Spinal cord (tissue), 10 donors: ENCODE data around the gene CTBP2. TPM values are rescaled to one million over a fixed set of nuclear protein-coding genes. Genes with fewer than 3 reads are reported as not detected.

Experiments used
- DNase-seq, 6 donors: peaks; one replicate each; pipeline versions ENCODE4 v3.0.0 to v3.0.0-alpha.2; 2013 to 2015; ENCODE audit warnings: low spot score in 6 of 6, low read depth in 4 of 6
- H3K27ac ChIP-seq: one replicate; pipeline ENCODE4 v1.5.1; 2013; ENCODE audit warnings: low read depth, low read length, control low read depth
- H3K27me3 ChIP-seq: one replicate; pipeline ENCODE4 v1.6.1; 2013; ENCODE audit warnings: low read length; ENCODE audit not compliant: control insufficient read depth, insufficient read depth
- H3K36me3 ChIP-seq: one replicate; pipeline ENCODE4 v1.6.1; 2013; ENCODE audit warnings: low read length; ENCODE audit not compliant: control insufficient read depth, insufficient read depth
- H3K4me1 ChIP-seq: one replicate; pipeline ENCODE4 v1.6.1; 2013; ENCODE audit warnings: low read length; ENCODE audit not compliant: control insufficient read depth, insufficient read depth
- H3K4me3 ChIP-seq: one replicate; pipeline ENCODE4 v1.5.1; 2013; ENCODE audit warnings: low read depth, low read length, control low read depth
- H3K9me3 ChIP-seq: one replicate; pipeline ENCODE4 v1.6.1; 2013; ENCODE audit warnings: low read length; ENCODE audit not compliant: control insufficient read depth, insufficient read depth
- WGBS: methylation state at CpG from one replicate; pipeline ENCODE4 v1.1.5; 2013; ENCODE audit warnings: missing lambda C conversion rate; ENCODE audit not compliant: insufficient coverage; 5-methylcytosine and 5-hydroxymethylcytosine counted together
- polyA plus RNA-seq, 2 donors: library from polyadenylated mRNA; unstranded; fragments of 120-200 nt; gene quantifications; one replicate each; pipeline ENCODE4 v1.2.1, GENCODE V29; 2013; ENCODE audit not compliant: insufficient read length in 2 of 2
- total RNA-seq, 2 donors: library from RNA; depleted of rRNA in 1 of 2; stranded (reverse); fragments of 120-200 nt in 1 of 2; fragments of >200 nt in 1 of 2; gene quantifications; one replicate each; pipeline versions ENCODE4 v1.2.3 to v1.2.4, GENCODE V29; 2013 to 2014
- donor health status: healthy.

Gene CTBP2
- total and polyA plus RNA-seq, 4 donors, result 44.2 to 96.2 (median 83.9) TPM

- DNase-seq, result peak in 3 of 6 donors; percentile 75 to 93 (median 92)
- H3K36me3 ChIP-seq, result no peaks in the 10 kb centered on the region
- H3K27ac ChIP-seq, result peak overlapping the region; percentile 92
- peak overlapping the region; percentile 65 for H3K4me3 ChIP-seq
- peaks cover 14% of the 10 kb centered on the region for H3K4me1 ChIP-seq
- H3K27me3 ChIP-seq, result no peaks in the 10 kb centered on the region
- H3K9me3 ChIP-seq, result no peaks in the 10 kb centered on the region
- WGBS, result 0% methylated on average over 62 of the region's 76 CpGs
Observed at GRCh38 chr10:125160856-125161706, 718 bp upstream of the CTBP2 start.

DNA sequence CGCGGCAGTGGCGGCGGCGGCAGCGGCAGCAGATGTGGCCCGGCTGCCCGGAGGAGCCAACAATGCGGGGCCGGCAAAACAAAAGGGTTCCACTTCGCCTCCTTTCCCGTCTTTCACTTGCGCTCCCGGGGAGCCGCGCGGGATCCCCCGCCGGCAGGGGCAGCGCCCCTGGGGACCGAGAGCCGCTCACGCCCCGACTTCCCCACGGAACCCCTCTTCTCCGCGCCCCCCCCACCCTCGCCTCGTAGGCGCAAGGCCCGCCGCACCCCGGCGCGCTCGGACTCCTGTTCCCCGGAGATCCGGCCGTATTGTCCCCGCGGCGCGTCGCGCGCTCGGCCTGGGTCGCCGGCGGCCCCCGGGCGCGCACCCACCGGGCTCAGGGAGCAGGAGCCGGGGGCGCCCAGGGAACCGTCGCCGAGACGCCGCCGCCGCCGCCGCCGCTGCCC, 854 bp downstream of the CTBP2 start:
- no peaks in the 10 kb centered on the region for H3K36me3 ChIP-seq
- no peaks in the 10 kb centered on the region for H3K27me3 ChIP-seq
- H3K4me1 ChIP-seq, result peaks cover 19% of the 10 kb centered on the region
- H3K9me3 ChIP-seq, result no peaks in the 10 kb centered on the region
- peak overlapping the region; percentile 49 for H3K4me3 ChIP-seq
- peak overlapping the region; percentile 83 for H3K27ac ChIP-seq
- peak in 2 of 6 donors; percentile 50 to 73 for DNase-seq
- under 1% methylated on average over 63 of the region's 66 CpGs for WGBS

GRCh38 chr10:125158601-125159485, 1.5 kb downstream of the CTBP2 start:
- WGBS, result 0% methylated on average over 95 of the region's 115 CpGs
- H3K27me3 ChIP-seq, result no peaks in the 10 kb centered on the region
- DNase-seq, result peak in 3 of 6 donors; percentile 40 to 84 (median 84)
- no peaks in the 10 kb centered on the region for H3K9me3 ChIP-seq
- H3K27ac ChIP-seq, result peak overlapping the region; percentile 83
- no peaks in the 10 kb centered on the region for H3K36me3 ChIP-seq
- H3K4me1 ChIP-seq, result peaks cover 24% of the 10 kb centered on the region
- peak overlapping the region; percentile 49 for H3K4me3 ChIP-seq

DNA sequence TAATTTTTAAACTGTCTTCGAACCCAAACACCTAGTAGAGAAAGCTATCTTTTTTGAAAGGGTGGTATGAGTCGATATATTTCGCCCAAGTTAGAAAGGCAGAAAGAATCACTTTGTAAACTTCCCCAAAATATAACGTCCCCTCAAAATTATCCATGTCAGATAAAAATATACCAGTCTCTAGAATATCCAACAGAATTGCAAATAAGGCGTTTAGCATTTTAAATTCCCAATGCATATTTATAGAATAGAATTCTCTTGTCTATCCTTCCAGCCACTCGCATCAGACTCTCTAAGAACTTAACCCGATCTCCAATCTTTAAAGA, 2.1 kb downstream of the CTBP2 start:
- peak overlapping the region; percentile 49 for H3K4me3 ChIP-seq
- H3K27me3 ChIP-seq, result no peaks in the 10 kb centered on the region
- H3K9me3 ChIP-seq, result no peaks in the 10 kb centered on the region
- H3K4me1 ChIP-seq, result peaks cover 30% of the 10 kb centered on the region
- peak overlapping the region; percentile 65 for H3K27ac ChIP-seq
- WGBS, result 0% methylated on average over 2 of the region's 7 CpGs
- no peaks in the 10 kb centered on the region for H3K36me3 ChIP-seq
- DNase-seq, result no peak

DNA sequence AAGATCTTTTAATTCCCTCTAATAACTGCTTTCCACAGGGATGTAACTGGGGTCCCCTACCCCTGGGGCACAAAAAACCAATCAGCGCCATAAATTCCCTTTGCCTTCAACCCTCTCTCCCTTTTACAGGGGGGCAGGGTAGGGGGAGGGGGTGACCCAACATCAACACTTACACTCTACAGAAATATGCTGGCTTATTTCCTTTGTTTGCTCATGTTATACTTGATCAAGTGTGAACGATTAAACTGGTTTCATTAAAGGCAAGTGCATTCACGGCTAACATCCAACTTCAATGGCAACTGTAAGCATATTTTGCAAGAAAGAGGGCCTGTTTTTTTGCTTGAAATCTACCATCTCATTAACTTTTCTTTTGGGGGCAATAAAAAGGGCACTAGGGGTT, 2.9 kb downstream of the CTBP2 start:
- peak in 2 of 6 donors; percentile 44 to 63 for DNase-seq
- Histone ChIP-seq H3K4me3 (peak overlapping the region; percentile 49), H3K4me1 (peaks cover 36% of the 10 kb centered on the region), H3K27me3 (no peaks in the 10 kb centered on the region), H3K9me3 (no peaks in the 10 kb centered on the region), H3K27ac (peak overlapping the region; percentile 7), H3K36me3 (no peaks in the 10 kb centered on the region)
- no CpG with 5 or more reads among the region's 3 CpGs for WGBS

DNA sequence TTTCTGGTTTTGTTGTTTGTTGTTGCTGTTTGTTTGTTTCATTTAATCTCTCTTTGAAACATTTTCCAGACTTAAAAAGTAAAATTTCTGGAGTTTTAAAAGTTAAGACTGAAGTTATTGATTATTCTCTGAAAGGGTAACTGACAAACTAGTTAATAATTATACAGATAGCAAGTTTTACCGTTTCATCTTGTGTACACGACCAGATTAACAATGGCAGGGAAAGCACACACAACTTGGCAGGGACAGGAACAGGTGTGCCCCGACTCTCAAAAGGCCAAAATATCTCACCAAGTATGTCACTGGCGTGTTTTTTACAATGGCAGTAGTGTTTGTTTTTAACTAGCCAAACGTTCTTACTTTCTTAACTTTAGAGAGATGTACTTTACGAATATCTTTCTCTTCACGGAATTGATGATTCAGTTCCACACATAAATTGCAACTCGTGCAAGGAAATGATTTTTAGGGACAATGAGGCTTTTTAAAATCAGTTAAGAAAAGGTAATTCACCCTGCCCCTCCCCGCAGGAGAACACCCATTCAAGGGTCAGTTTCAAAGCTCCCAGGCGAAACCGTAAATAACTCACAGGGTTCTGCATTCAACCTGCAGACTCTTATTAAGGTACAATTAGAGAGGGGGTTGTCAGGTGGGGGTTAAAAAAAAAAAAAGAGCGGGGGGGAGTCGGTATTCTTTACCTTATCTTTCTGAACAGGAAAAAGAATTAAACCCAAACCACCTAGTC, 3.5 kb downstream of the CTBP2 start:
- peak overlapping the region; percentile 49 for H3K4me3 ChIP-seq
- no peaks in the 10 kb centered on the region for H3K27me3 ChIP-seq
- H3K27ac ChIP-seq, result peak overlapping the region; percentile 0
- whole genome bisulfite sequencing, result 56% methylated on average over 2 of the region's 13 CpGs
- no peak for DNase-seq
- H3K36me3 ChIP-seq, result peaks cover 4% of the 10 kb centered on the region
- H3K4me1 ChIP-seq, result peaks cover 36% of the 10 kb centered on the region
- H3K9me3 ChIP-seq, result no peaks in the 10 kb centered on the region

- no peak for DNase-seq
- no CpG with 5 or more reads among the region's 3 CpGs for WGBS
Observed at GRCh38 chr10:125156196-125156595, 4.2 kb downstream of the CTBP2 start.

DNA sequence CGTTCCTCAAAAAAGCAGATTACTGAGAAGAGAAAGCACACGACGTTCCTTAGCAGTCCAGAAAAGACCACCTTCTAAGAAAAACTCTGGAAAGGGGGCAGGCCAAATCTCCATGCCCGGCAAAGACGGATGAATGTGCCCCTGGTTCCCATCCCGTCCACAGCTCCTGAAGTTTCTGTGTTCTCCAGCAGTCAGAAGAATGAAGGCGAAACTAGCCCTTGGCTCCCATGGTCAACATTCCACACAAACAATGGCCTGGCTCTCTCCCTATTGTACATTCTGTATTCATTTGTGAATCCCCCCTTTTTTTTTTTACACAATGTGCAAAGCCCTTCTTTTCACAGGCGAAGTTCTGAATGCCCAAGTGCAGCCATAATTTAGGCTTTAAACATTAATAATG, 5.3 kb downstream of the CTBP2 start:
- Histone ChIP-seq H3K27me3 (no peaks in the 10 kb centered on the region), H3K36me3 (peaks cover 14% of the 10 kb centered on the region), H3K4me1 (peaks cover 42% of the 10 kb centered on the region), H3K9me3 (no peaks in the 10 kb centered on the region), H3K27ac (peak overlapping the region; percentile 78), H3K4me3 (peak overlapping the region; percentile 5)
- DNase-seq, result no peak
- WGBS, result 14% methylated on average over 7 of the region's 8 CpGs

More at GRCh38 chr10:125156196-125156595, 4.2 kb downstream of the CTBP2 start:
- no peaks in the 10 kb centered on the region for H3K27me3 ChIP-seq
- peaks cover 8% of the 10 kb centered on the region for H3K36me3 ChIP-seq
- H3K9me3 ChIP-seq, result no peaks in the 10 kb centered on the region
- no peak overlapping the region for H3K27ac ChIP-seq
- peaks cover 37% of the 10 kb centered on the region for H3K4me1 ChIP-seq
- no peak overlapping the region for H3K4me3 ChIP-seq

- H3K4me1 ChIP-seq, result peaks cover 48% of the 10 kb centered on the region
- DNase-seq, result no peak
- peak overlapping the region; percentile 5 for H3K4me3 ChIP-seq
Observed at GRCh38 chr10:125154529-125154928, 5.8 kb downstream of the CTBP2 start.

More at GRCh38 chr10:125154529-125154928, 5.8 kb downstream of the CTBP2 start:
- peak overlapping the region; percentile 78 for H3K27ac ChIP-seq
- WGBS, result no CpG with 5 or more reads among the region's 6 CpGs
- no peaks in the 10 kb centered on the region for H3K9me3 ChIP-seq
- H3K27me3 ChIP-seq, result no peaks in the 10 kb centered on the region
- H3K36me3 ChIP-seq, result peaks cover 15% of the 10 kb centered on the region
